Chondrocyte (in vitro differentiated cells): ENCODE measurements around the gene NRIP2. TPM values are rescaled to one million over a fixed set of nuclear protein-coding genes. Genes with fewer than 3 reads are reported as not detected.

Source experiments
- DNase-seq: peaks from one replicate; pipeline ENCODE4 v3.0.0; 2021; ENCODE audit warnings: mixed read lengths, low spot score
- H3K27ac Mint-ChIP-seq: one replicate; pipeline ENCODE4 v1.8.0; 2021; ENCODE audit warnings: mild to moderate bottlenecking, moderate library complexity, mixed read lengths; ENCODE audit not compliant: unreplicated experiment
- H3K27me3 Mint-ChIP-seq: 2 replicates; pipeline ENCODE4 v1.8.0; 2021; ENCODE audit warnings: low read depth, mixed read lengths
- H3K36me3 Mint-ChIP-seq: 2 replicates; pipeline ENCODE4 v1.8.0; 2021; ENCODE audit warnings: low read depth, mixed read lengths
- H3K4me1 Mint-ChIP-seq: 2 replicates; pipeline ENCODE4 v1.8.0; 2021; ENCODE audit warnings: low read depth, mild to moderate bottlenecking, mixed read lengths
- H3K4me3 Mint-ChIP-seq: one replicate; pipeline ENCODE4 v1.8.0; 2021; ENCODE audit warnings: mild to moderate bottlenecking, moderate library complexity, mixed read lengths; ENCODE audit not compliant: unreplicated experiment
- H3K9me3 Mint-ChIP-seq: 2 replicates; pipeline ENCODE4 v1.8.0; 2021; ENCODE audit warnings: low read depth, mixed read lengths
- CTCF ChIP-seq: fragments of 200-600 bp; sonication (generic); IDR thresholded peaks from 2 replicates; pipeline ENCODE4 v1.5.0; 2021; ENCODE audit warnings: antibody characterized with exemption, mild to moderate bottlenecking, moderate library complexity
- total RNA-seq: library from RNA; stranded (reverse); gene quantifications from 3 replicates; pipeline ENCODE4 v1.2.1, GENCODE V29; 2021

The NRIP2 gene
- total RNA-seq, 1 donor from 2014 or later = 0.25 TPM

GRCh38 chr12:2819810-2820209, 15.0 kb downstream of the NRIP2 start:
- no peak for DNase-seq
- Mint-ChIP-seq H3K27me3 (no peaks in the 10 kb centered on the region), H3K27ac (no peak overlapping the region), H3K9me3 (no peaks in the 10 kb centered on the region), H3K36me3 (peaks cover 42% of the 10 kb centered on the region), H3K4me3 (no peak overlapping the region), H3K4me1 (no peaks in the 10 kb centered on the region)
- TF ChIP-seq CTCF = no peak

- DNase-seq = no peak
- peak; percentile 85 for TF ChIP-seq CTCF
- Mint-ChIP-seq H3K9me3 (no peaks in the 10 kb centered on the region), H3K36me3 (peaks cover 7% of the 10 kb centered on the region), H3K4me3 (peak overlapping the region; percentile 99), H3K4me1 (peaks cover 25% of the 10 kb centered on the region), H3K27ac (peak overlapping the region; percentile 100), H3K27me3 (no peaks in the 10 kb centered on the region)
Measured at GRCh38 chr12:2813214-2814185, 21.3 kb downstream of the NRIP2 start.

- peak within 1 kb of the TSS; percentile 100 for H3K27ac Mint-ChIP-seq
- H3K4me3 Mint-ChIP-seq = peak within 1 kb of the TSS; percentile 99
- DNase-seq = no peak
- TF ChIP-seq CTCF = no peak
- H3K4me1 Mint-ChIP-seq = peaks cover 25% of the 10 kb centered on the region
- no peaks in the 10 kb centered on the region for H3K9me3 Mint-ChIP-seq
- H3K27me3 Mint-ChIP-seq = no peaks in the 10 kb centered on the region
- no peaks in the 10 kb centered on the region for H3K36me3 Mint-ChIP-seq
Measured at GRCh38 chr12:2812290-2813213, 22.3 kb downstream of the NRIP2 start, which contains the start of gene ITFG2. ITFG2 (plus strand) TSS chr12:2812668; CDS start chr12:2812761, 93 bp downstream.

GRCh38 chr12:2811801-2812200, 23.0 kb downstream of the NRIP2 start:
- Mint-ChIP-seq H3K27me3 (no peaks in the 10 kb centered on the region), H3K9me3 (no peaks in the 10 kb centered on the region), H3K4me1 (peaks cover 30% of the 10 kb centered on the region), H3K4me3 (peak overlapping the region; percentile 99), H3K36me3 (no peaks in the 10 kb centered on the region), H3K27ac (peak overlapping the region; percentile 100)
- no peak for TF ChIP-seq CTCF
- DNase-seq = no peak

- DNase-seq = no peak
- no peak overlapping the region for H3K4me3 Mint-ChIP-seq
- H3K9me3 Mint-ChIP-seq = no peaks in the 10 kb centered on the region
- no peak for TF ChIP-seq CTCF
- H3K36me3 Mint-ChIP-seq = peaks cover 14% of the 10 kb centered on the region
- no peaks in the 10 kb centered on the region for H3K27me3 Mint-ChIP-seq
- peaks cover 41% of the 10 kb centered on the region for H3K4me1 Mint-ChIP-seq
- no peak overlapping the region for H3K27ac Mint-ChIP-seq
Measured at GRCh38 chr12:2806700-2807099, 28.1 kb downstream of the NRIP2 start.
